HT-29 (cell line): ENCODE measurements around the gene AKNAD1. TPM values are rescaled to one million over a fixed set of nuclear protein-coding genes. Genes with fewer than 3 reads are reported as not detected.
"Not testable (repeated sequence)": the region's sequence is repeated elsewhere in the genome, so short reads cannot be mapped to it uniquely, and the experiment has no call there.

Experiments used
- DNase-seq: peaks from one replicate; pipeline ENCODE4 v3.0.0-alpha.2; 2015; ENCODE audit warnings: low spot score
- total RNA-seq: library from RNA; depleted of rRNA; stranded (reverse); fragments of >200 nt; shearing (Covaris generic); gene quantifications from 2 replicates; pipeline ENCODE4 v1.2.3, GENCODE V29; 2014; rRNA removed

The AKNAD1 gene
- total RNA-seq, 1 experiment from 2014 or later, result 0.64 TPM

DNA sequence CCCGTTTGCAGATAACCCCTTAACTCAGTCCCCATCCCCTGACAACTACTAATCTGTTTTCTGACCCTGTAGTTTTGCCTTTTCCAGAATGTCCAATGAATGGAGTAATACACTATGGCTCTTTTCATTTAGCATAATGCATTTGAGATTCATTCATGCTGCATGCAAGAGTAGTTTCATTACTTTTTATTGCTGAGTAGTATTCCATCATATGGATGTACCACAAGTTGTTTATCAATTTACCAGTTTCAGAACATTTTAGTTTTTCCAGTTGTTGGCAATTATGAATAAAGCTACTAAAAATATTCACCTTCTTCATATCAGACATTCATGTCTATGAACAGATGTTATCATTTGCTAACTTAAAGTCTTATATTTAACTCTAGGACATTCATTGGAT, 65.1 kb downstream of the AKNAD1 start:
- DNase-seq, result no peak

DNA sequence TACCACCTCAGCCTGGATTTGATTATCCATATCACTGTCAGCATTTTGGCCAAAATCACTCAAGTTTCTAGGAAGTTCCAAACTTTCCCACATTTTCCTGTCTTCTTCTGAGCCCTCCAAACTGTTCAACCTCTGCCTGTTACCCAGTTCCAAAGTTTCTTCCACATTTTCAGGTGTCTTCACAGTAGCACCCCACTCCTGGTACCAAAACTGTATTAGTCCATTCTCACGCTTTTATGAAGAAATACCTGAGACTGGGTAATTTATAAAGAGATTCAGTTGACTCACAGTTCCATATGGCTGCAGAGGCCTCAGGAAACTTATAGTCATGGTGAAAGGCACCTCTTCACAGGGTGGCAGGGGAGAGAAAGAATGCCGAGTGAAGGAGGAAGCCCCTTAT, 71.0 kb downstream of the AKNAD1 start:
- DNase-seq, result no peak

DNA sequence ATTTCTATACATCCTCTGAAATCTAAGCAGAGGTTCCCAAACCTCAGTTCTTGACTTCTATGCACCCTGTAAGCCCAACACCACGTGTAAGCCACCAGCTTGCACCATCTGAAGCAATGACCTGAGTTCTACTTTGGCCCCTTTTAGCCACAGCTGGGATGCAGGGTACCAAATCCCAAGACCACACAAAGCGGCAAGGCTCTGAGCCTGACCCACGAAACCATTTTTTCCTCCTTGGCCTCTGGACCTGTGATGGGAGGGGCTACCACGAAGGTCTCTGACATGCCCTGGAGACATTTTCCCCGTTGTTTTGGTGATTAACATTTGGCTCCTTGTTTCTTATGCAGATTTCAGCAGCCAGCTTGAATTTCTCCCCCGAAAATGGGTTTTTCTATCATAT, 71.6 kb downstream of the AKNAD1 start:
- DNase-seq, result no peak

DNA sequence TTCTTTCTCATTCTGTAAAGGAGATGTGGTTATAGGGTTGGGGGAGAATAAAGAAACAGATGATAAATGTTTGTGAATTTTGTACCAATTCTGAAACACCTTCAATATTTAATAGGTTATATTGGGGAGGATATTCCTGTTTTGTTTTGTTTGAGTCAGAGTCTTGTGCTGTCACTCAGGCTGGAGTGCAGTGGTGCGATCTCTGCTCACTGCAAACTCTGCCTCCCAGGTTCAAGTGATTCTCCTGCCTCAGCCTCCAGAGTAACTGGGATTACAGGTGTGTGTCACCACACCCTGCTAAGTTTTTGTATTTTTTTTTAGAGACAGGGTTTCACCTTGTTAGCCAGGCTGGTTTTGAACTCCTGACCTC, 75.3 kb downstream of the AKNAD1 start:
- not testable (repeated sequence) for DNase-seq

DNA sequence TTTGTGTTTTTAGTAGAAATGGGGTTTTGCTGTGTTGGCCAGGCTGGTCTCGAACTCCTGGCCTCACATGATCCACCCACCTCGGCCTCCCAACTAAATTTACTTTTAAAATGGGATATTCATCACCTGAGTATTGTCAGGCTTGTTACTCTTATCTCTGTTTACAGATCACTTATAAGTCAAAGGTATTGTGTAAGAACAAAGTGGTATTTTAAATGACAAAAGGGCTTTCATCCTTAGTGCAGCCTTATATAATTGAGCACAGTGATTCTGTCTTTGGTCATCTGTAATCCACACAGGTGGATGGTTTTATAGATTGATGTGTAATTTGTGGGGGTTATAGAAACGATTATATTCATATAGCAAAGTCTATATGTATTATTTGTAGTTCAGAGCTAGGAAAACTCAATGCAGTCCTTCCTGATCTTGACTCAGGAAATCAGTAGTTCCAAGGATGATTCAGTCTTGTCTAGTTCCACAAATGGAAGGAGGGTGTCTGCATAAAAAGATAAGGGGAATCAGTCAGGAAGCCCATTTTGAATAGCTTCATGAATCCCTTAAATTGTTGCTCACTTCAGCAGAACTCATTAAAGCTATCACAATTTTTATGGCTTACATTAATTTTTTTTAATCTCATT, 75.8 kb downstream of the AKNAD1 start:
- DNase-seq, result no peak

DNA sequence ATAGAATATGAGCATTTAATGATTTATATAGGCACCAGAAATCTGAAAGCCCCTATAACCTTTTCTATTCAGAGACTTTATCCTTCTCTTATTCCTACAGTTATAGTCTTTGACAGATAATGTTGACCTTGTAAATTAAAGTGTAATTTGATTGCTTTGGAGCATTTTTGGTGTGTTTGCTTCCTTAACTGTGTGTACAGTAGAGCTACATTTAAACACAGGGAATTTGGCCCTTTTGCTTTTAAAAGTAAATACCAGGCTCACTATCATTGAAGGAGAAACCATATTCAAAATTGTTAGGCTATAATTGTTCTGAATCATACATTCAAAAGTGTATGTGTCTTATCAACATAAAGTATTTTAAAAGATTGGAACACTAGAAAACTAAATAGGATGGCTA, 77.4 kb downstream of the AKNAD1 start:
- no peak for DNase-seq

DNA sequence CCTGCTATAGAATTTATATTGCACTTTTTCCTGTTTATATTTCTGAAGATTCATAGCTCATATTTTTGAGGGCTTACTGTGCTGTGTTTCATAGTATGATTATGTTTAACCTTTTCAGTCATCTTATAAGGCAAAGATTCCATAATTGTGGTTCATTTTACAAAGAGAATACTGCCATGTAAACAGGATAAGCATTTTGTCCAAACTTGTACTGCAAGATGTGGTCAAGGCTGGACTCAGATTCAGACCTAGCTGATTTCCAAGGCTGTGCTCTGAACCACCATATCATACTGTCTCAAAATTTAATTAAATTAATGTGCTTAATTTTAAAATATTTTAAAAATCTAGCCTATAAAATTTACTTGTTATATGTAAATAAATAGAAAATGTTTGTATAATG, 79.1 kb downstream of the AKNAD1 start:
- no peak for DNase-seq

DNA sequence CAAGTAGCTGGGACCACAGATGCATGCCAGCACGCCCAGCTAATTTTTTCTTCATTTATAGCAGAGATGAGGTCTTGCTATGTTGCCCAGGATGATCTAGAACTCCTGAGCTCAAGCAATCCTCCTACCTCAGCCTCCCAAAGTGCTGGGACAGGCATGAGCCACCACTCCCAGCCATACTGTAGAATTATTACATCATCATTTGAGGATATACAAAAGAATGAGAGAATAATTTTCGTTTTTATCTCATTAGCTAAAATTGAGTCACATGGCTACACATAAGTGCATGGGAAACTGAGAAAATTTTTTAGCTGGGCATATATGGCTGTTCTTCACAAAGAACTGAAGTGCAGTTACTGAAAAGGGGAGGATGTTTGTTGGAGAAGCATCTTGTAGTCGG, 89.2 kb downstream of the AKNAD1 start:
- DNase-seq, result no peak

DNA sequence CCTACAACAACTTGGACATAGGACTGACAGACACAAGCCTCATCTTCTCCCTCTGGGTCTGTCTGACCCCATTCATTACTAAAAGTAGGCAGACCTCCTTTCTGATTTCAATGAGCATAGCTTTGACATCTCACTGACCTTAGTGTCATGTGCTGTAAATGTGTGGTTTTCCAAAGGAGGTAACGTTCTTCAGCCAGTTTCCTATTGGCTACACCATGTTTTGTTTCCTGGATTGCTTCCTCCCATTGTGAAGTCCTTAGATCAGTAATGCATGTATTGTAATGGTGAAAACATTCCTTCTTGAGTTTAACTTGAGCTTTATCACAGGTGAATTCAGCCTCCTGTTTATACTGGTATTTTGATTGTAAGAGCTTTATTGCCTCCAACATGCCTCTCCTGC, 89.8 kb downstream of the AKNAD1 start:
- no peak for DNase-seq

Other genes with a start within 250 kb of the AKNAD1 start
- gene HENMT1, start 196.0 kb downstream of the AKNAD1 start, total RNA-seq, result 15.1 and 15.2 TPM in 2 replicates
- gene PRPF38B, start 164.8 kb downstream of the AKNAD1 start, total RNA-seq, result 28.2 and 30.0 TPM in 2 replicates
- gene FNDC7, start 144.2 kb downstream of the AKNAD1 start, total RNA-seq, result not detected in 2 replicates
- 10.1 and 14.0 TPM in 2 replicates for gene STXBP3, start 110.4 kb downstream of the AKNAD1 start, total RNA-seq
- gene GPSM2, start 19.9 kb upstream of the AKNAD1 start, total RNA-seq, result 47.5 and 49.7 TPM in 2 replicates
- 11.0 and 18.5 TPM in 2 replicates for gene CLCC1, start 106.4 kb upstream of the AKNAD1 start, total RNA-seq
- 1.8 and 2.4 TPM in 2 replicates for gene WDR47, start 185.0 kb upstream of the AKNAD1 start, total RNA-seq
- 10.5 and 15.2 TPM in 2 replicates for gene TAF13, start 218.9 kb upstream of the AKNAD1 start, total RNA-seq
- 9.8 and 16.4 TPM in 2 replicates for gene TMEM167B, start 233.7 kb upstream of the AKNAD1 start, total RNA-seq